ENCODE results near the gene LRIG1. TPM values are rescaled to one million over a fixed set of nuclear protein-coding genes. Genes with fewer than 3 reads are reported as not detected.

The LRIG1 gene
- total RNA-seq, 1 donor from 2014 or later = 8.2 TPM

DNA sequence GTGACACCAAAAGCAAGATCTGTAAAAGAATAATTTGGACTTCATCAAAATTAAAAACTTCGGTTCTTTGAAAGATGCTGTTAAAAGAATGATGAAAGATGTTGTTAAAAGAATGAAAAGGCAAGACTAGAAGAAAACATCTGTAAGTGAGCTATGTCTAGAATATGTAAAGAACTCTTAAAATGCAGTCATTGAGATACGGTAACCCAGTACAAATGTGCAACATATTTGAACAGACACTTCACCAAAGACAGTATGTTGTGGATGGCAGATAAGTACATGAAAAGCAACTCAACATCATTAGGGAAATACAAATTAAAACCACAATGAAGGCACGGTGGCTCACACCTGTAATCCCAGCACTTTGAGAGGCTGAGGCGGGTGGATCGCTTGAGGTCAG lies 139.5 kb downstream of the LRIG1 start:
- DNase-seq (ENCODE audit: low read depth) = no peak
- TF ChIP-seq, protein P1, sequence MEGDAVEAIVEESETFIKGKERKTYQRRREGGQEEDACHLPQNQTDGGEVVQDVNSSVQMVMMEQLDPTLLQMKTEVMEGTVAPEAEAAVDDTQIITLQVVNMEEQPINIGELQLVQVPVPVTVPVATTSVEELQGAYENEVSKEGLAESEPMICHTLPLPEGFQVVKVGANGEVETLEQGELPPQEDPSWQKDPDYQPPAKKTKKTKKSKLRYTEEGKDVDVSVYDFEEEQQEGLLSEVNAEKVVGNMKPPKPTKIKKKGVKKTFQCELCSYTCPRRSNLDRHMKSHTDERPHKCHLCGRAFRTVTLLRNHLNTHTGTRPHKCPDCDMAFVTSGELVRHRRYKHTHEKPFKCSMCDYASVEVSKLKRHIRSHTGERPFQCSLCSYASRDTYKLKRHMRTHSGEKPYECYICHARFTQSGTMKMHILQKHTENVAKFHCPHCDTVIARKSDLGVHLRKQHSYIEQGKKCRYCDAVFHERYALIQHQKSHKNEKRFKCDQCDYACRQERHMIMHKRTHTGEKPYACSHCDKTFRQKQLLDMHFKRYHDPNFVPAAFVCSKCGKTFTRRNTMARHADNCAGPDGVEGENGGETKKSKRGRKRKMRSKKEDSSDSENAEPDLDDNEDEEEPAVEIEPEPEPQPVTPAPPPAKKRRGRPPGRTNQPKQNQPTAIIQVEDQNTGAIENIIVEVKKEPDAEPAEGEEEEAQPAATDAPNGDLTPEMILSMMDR (IDR thresholded peaks at IDR 0.05; ENCODE audit: insufficient read depth, low read length, poor library complexity, severe bottlenecking) = no peak
- H3K4me3 ChIP-seq (ENCODE audit: low read depth, low read length) = no peak overlapping the region

DNA sequence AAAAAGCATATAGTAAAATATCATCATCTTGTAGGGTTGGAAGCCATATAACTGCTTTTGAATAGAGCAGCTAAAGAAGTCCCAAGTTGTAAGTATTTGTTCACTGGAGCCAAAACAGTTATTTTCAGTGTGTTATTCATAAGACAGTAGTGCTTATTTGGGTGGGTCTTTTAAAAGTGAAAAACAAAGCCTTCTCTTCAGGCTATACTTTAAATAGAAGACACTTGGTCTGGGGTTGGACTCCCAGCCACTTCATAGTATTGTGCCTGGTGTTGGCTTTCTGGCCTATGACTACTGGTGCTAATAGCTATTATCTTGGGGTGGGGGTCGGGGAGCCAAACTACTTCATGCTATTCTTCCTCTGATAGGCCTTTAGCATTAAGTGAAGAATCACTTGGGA lies 144.8 kb downstream of the LRIG1 start:
- Histone ChIP-seq H3K36me3 (ENCODE audit: control insufficient read depth, insufficient read depth, low read length) (no peaks in the 10 kb centered on the region), H3K4me3 (ENCODE audit: low read depth, low read length) (no peak overlapping the region), H3K27me3 (ENCODE audit: control insufficient read depth, insufficient read depth, low read length) (no peaks in the 10 kb centered on the region)
- TF ChIP-seq, protein P1 (IDR thresholded peaks at IDR 0.05; ENCODE audit: insufficient read depth, low read length, poor library complexity, severe bottlenecking) = no peak
- no peak for DNase-seq (ENCODE audit: low read depth)

More for the DNA sequence above, 139.5 kb downstream of the LRIG1 start:
- Histone ChIP-seq H3K36me3 (ENCODE audit: control insufficient read depth, insufficient read depth, low read length) (no peaks in the 10 kb centered on the region), H3K27me3 (ENCODE audit: control insufficient read depth, insufficient read depth, low read length) (no peaks in the 10 kb centered on the region)

DNA sequence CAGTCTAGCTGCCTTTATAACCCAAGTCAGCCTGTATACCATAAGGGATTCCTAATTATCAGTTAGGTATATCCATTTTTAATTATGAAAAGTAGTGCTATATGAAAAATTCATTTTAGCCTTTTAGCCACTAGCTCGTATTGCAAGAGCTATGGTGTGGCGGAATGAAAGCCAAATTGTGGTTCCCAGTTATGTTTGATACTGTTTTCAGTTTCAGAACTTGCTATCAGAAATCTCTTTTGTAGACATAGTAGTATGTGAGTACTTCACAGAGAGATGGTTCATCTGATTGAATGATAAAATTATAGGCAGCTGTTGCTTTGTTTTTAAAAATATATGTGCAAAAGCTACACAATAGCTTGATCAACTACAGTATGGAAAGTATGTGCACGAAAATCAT lies 145.4 kb downstream of the LRIG1 start:
- Histone ChIP-seq H3K27me3 (ENCODE audit: control insufficient read depth, insufficient read depth, low read length) (no peaks in the 10 kb centered on the region), H3K4me3 (ENCODE audit: low read depth, low read length) (no peak overlapping the region), H3K36me3 (ENCODE audit: control insufficient read depth, insufficient read depth, low read length) (no peaks in the 10 kb centered on the region)
- TF ChIP-seq, protein P1 (IDR thresholded peaks at IDR 0.05; ENCODE audit: insufficient read depth, low read length, poor library complexity, severe bottlenecking) = no peak
- no peak for DNase-seq (ENCODE audit: low read depth)

DNA sequence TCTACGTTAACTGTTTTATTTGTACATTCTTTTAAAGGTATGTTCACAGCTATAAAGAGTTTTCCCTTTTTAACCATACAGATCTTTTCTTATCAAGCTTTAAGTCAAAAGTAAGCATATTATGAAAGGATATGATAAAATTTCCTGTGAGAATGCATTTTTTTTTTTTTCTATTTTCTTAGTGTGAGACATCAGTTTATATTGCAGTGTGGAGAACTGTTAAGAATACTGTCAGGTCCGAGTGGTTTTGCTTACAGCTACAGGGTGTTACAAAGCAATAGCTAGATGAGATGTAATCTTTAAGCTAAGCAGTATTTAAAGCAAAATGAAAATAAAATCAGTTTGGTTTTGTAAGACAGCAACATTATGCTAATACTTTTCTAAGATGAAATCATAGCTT lies 146.8 kb downstream of the LRIG1 start:
- no peak for DNase-seq (ENCODE audit: low read depth)
- Histone ChIP-seq H3K4me3 (ENCODE audit: low read depth, low read length) (no peak overlapping the region), H3K36me3 (ENCODE audit: control insufficient read depth, insufficient read depth, low read length) (no peaks in the 10 kb centered on the region), H3K27me3 (ENCODE audit: control insufficient read depth, insufficient read depth, low read length) (no peaks in the 10 kb centered on the region)
- TF ChIP-seq, protein P1 (IDR thresholded peaks at IDR 0.05; ENCODE audit: insufficient read depth, low read length, poor library complexity, severe bottlenecking) = no peak

DNA sequence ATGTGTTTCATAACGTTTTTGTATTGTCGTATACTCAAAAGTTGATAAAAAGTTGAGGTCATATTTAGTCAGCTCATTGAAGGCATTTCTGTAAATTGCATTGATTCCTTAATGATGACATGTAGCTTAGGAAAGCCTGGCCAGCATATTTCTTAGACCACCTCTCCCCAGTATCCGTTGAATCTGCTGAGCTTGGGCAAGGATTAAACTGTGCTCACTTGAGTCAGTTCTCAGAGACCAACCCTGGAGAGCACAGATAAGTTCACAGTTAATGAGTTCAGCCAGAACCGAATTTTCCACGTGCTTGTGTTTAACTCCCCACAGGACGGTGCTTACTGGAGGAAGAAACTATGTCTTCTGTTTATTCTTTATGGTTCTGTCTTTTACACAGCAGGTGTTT lies 147.3 kb downstream of the LRIG1 start:
- no peak for DNase-seq (ENCODE audit: low read depth)
- Histone ChIP-seq H3K36me3 (ENCODE audit: control insufficient read depth, insufficient read depth, low read length) (no peaks in the 10 kb centered on the region), H3K4me3 (ENCODE audit: low read depth, low read length) (no peak overlapping the region), H3K27me3 (ENCODE audit: control insufficient read depth, insufficient read depth, low read length) (no peaks in the 10 kb centered on the region)
- TF ChIP-seq, protein P1 (IDR thresholded peaks at IDR 0.05; ENCODE audit: insufficient read depth, low read length, poor library complexity, severe bottlenecking) = no peak

DNA sequence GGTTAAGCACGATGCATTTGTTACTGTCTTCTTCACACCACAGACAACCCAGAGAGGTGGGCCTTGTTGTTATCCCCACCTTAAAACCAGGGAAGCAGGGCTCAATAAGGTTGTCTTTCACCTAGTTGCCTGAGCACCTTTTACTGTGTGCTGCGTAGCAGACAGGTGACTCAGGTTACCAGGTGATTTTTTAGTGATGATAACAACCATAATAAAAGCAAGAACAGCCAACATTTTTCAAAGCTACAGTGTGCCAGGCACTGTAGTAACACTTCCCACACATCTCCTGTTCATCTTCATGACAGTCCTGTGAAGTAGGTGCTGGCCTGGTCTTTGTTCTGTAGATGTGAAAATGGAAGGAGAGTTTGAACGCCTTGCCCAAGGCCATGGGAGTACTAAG lies 147.8 kb downstream of the LRIG1 start:
- Histone ChIP-seq H3K27me3 (ENCODE audit: control insufficient read depth, insufficient read depth, low read length) (no peaks in the 10 kb centered on the region), H3K4me3 (ENCODE audit: low read depth, low read length) (no peak overlapping the region), H3K36me3 (ENCODE audit: control insufficient read depth, insufficient read depth, low read length) (no peaks in the 10 kb centered on the region)
- no peak for DNase-seq (ENCODE audit: low read depth)
- TF ChIP-seq, protein P1 (IDR thresholded peaks at IDR 0.05; ENCODE audit: insufficient read depth, low read length, poor library complexity, severe bottlenecking) = no peak
